Measurements from ENCODE around the gene EXOC3L1. TPM values are rescaled to one million over a fixed set of nuclear protein-coding genes. Genes with fewer than 3 reads are reported as not detected.

The EXOC3L1 gene
- total RNA-seq, 2 experiments from 2014 or later: not detected

DNA sequence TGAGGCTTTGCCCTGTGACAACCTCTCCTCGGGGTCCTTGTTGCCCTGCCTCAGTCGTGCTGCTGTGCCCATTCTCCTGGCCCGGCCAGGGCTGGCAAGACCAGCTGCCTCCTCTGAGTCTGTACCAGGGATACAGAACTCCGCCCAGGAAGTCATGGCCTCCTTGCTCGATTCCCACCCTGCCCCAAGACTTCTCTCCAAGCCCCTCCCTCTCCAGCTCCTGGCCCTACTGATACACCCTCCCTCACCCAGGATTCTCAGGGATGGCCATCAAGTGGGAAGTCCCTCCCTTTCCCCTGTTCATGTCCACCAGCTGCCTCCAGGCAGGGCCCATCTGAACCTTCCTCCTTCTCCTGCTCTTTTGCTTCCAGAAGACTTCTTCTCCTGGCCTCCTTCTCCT lies 25.8 kb upstream of the EXOC3L1 start:
- Mint-ChIP-seq H3K27me3 (no peaks in the 10 kb centered on the region), H3K9me3 (no peaks in the 10 kb centered on the region), H3K27ac (no peak overlapping the region), H3K4me1 (ENCODE audit: low read depth) (no peaks in the 10 kb centered on the region), H3K4me3 (no peak overlapping the region), H3K36me3 (ENCODE audit: low read depth) (peaks cover 9% of the 10 kb centered on the region)
- DNase-seq (no peak), ATAC-seq (ENCODE audit: poor library complexity) (no peak)
- Histone ChIP-seq H3K27me3 (ENCODE audit: control insufficient read depth in 1 of 2, insufficient read depth in 2 of 2, low read length in 2 of 2) (no peaks in the 10 kb centered on the region), H3K4me1 (ENCODE audit: insufficient read depth, low read length) (no peaks in the 10 kb centered on the region), H3K36me3 (ENCODE audit: insufficient read depth, low read length) (peaks cover 6% of the 10 kb centered on the region), H3K4me3 (ENCODE audit: low read length) (no peak overlapping the region), H3K27ac (ENCODE audit: low read depth in 1 of 2, low read length in 2 of 2) (no peak overlapping the region), H3K9me3 (ENCODE audit: control insufficient read depth in 1 of 2, insufficient read depth in 1 of 2, low read length in 2 of 2) (no peaks in the 10 kb centered on the region)
- TF ChIP-seq, protein P1, sequence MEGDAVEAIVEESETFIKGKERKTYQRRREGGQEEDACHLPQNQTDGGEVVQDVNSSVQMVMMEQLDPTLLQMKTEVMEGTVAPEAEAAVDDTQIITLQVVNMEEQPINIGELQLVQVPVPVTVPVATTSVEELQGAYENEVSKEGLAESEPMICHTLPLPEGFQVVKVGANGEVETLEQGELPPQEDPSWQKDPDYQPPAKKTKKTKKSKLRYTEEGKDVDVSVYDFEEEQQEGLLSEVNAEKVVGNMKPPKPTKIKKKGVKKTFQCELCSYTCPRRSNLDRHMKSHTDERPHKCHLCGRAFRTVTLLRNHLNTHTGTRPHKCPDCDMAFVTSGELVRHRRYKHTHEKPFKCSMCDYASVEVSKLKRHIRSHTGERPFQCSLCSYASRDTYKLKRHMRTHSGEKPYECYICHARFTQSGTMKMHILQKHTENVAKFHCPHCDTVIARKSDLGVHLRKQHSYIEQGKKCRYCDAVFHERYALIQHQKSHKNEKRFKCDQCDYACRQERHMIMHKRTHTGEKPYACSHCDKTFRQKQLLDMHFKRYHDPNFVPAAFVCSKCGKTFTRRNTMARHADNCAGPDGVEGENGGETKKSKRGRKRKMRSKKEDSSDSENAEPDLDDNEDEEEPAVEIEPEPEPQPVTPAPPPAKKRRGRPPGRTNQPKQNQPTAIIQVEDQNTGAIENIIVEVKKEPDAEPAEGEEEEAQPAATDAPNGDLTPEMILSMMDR (IDR thresholded peaks at IDR 0.05): no peak
- ChIA-PET POLR2A (interaction anchor here (1.8 kb wide), 1 partner anchor 11 kb away, joined by 9 read pairs; the partner anchor contains the start of gene TMEM208), CTCF (no interaction called here)
- intact Hi-C loops (cut with DNase I, micrococcal nuclease): no loop called here

DNA sequence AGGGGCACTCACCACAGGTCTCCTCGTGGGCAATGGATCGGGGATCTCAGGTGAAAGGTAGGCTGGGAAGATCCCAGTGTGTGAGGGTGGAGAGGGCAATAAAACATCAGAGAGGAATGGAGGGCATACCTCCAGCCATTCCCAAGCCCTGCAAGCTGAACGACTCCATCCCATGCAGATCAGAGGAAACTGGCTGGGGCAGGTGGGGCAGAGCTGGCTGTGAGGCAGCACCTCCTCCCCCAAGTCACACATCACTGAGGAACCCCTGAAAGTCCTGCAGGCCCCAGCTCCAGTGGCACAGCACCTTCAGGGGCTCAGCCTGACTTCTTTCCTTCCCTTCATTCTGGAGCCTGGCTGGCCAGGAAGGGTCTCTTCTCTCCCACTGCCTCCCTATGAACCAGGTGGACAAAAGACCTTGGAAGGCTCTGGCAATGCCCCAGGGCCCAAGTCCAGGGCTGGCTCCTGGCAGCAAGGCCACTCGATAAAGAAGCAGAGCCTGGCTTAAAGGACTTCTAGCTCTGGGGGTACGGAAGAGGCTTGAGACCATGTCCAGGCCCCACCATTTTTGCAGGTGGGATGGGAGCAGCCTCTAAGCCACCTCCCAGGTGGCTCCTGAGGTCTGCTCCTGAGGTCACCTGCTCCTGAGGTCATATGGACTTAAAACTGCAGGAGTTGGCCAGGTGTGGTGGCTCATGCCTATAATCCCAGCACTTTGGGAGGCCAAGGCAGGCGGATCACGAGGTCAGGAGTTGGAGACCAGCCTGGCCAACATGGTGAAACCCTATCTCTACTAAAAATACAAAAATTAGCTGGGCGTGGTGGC lies 23.5 kb upstream of the EXOC3L1 start:
- no peaks in the 10 kb centered on the region for H3K4me1 Mint-ChIP-seq (ENCODE audit: low read depth)
- no peaks in the 10 kb centered on the region for H3K27me3 ChIP-seq (ENCODE audit: control insufficient read depth in 1 of 2, insufficient read depth in 2 of 2, low read length in 2 of 2)
- ChIA-PET POLR2A (no interaction called here), CTCF (no interaction called here)
- TF ChIP-seq, protein P1 (IDR thresholded peaks at IDR 0.05): no peak
- peaks cover 8% of the 10 kb centered on the region for H3K36me3 ChIP-seq (ENCODE audit: insufficient read depth, low read length)
- no peak for ATAC-seq (ENCODE audit: poor library complexity)
- H3K9me3 ChIP-seq (ENCODE audit: control insufficient read depth in 1 of 2, insufficient read depth in 1 of 2, low read length in 2 of 2): no peaks in the 10 kb centered on the region
- H3K27me3 Mint-ChIP-seq: no peaks in the 10 kb centered on the region
- peaks cover 9% of the 10 kb centered on the region for H3K36me3 Mint-ChIP-seq (ENCODE audit: low read depth)
- intact Hi-C loops (cut with DNase I, micrococcal nuclease): no loop called here
- no peaks in the 10 kb centered on the region for H3K9me3 Mint-ChIP-seq
- no peak overlapping the region for H3K4me3 Mint-ChIP-seq
- DNase-seq: no peak
- no peak overlapping the region for H3K27ac Mint-ChIP-seq
- no peaks in the 10 kb centered on the region for H3K4me1 ChIP-seq (ENCODE audit: insufficient read depth, low read length)
- no peak overlapping the region for H3K27ac ChIP-seq (ENCODE audit: low read depth in 1 of 2, low read length in 2 of 2)
- no peak overlapping the region for H3K4me3 ChIP-seq (ENCODE audit: low read length)

DNA sequence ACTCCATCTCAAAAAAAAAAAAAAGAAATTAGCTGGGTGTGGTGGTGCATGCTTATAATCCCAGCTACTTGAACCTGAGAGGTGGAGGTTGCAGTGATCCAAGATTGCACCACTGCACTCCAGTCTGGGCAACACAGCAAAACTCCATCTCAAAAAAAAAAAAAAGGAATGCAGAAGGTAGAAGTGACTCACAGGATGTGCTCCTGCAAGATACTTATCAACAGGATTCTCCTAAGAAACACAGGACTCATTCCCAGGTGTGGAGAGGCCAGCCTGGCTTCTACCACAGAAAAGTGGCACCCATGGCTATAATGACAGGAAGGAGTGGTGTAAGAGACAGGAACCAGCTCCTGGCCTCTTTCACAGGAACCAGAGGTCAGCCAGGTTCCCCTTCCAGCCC lies 22.8 kb upstream of the EXOC3L1 start:
- Mint-ChIP-seq H3K27me3 (no peaks in the 10 kb centered on the region), H3K4me1 (ENCODE audit: low read depth) (no peaks in the 10 kb centered on the region), H3K27ac (no peak overlapping the region), H3K4me3 (no peak overlapping the region), H3K9me3 (no peaks in the 10 kb centered on the region), H3K36me3 (ENCODE audit: low read depth) (peaks cover 9% of the 10 kb centered on the region)
- intact Hi-C loops (cut with DNase I, micrococcal nuclease): no loop called here
- Histone ChIP-seq H3K4me1 (ENCODE audit: insufficient read depth, low read length) (no peaks in the 10 kb centered on the region), H3K4me3 (ENCODE audit: low read length) (no peak overlapping the region), H3K27me3 (ENCODE audit: control insufficient read depth in 1 of 2, insufficient read depth in 2 of 2, low read length in 2 of 2) (no peaks in the 10 kb centered on the region), H3K27ac (ENCODE audit: low read depth in 1 of 2, low read length in 2 of 2) (no peak overlapping the region), H3K36me3 (ENCODE audit: insufficient read depth, low read length) (peaks cover 10% of the 10 kb centered on the region), H3K9me3 (ENCODE audit: control insufficient read depth in 1 of 2, insufficient read depth in 1 of 2, low read length in 2 of 2) (no peaks in the 10 kb centered on the region)
- TF ChIP-seq, protein P1 (IDR thresholded peaks at IDR 0.05): no peak
- ChIA-PET CTCF (no interaction called here), POLR2A (no interaction called here)
- ATAC-seq (ENCODE audit: poor library complexity) (no peak), DNase-seq (no peak)
